Measurements from ENCODE around the gene ARHGEF16.

ARHGEF16 gene

DNA sequence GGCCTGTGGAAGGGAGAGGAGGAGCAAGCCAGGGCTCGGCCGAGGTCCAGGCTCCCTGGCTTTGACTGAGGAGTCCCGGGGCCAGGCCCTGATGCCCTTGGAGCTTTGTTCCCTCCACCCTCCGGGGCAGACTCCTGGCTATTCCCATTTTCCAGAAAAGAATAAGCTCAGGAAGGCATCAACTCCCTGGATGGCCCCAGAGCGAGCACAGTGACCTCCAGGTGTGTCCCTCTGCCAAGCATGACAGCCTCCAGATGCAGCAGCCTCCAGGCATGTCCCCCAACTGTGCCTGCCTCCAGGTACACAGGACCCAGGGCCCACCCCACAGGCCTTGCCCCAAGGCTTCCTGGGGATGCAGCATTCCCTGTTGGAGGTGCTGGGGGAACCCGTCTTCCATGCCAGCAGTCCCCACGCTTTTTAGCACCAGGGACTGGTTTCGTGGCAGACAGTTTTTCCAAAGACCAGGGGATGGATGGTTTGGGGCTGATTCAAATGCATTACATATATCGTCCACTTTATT lies 15.7 kb upstream of the ARHGEF16 start:
- ChIA-PET CTCF (interaction anchor here (2.4 kb wide), 1 partner anchor 14 kb away, joined by 10 read pairs; no protein-coding TSS in a partner anchor), POLR2A (no interaction called here)
- no peaks in the 10 kb centered on the region for H3K36me3 ChIP-seq (ENCODE audit: control insufficient read depth in 2 of 2, insufficient read depth in 1 of 2, low read length in 2 of 2)
- H3K27ac ChIP-seq (ENCODE audit: extremely low read depth, low read depth, low read length) = no peak overlapping the region
- no peak for TF ChIP-seq ZNF560 (tag by site-specific recombination; IDR thresholded peaks at IDR 0.05; ENCODE audit: borderline replicate concordance)
- TF ChIP-seq KLF9 (tag by site-specific recombination; IDR thresholded peaks at IDR 0.05; ENCODE audit: low read depth) = no peak
- no peak for TF ChIP-seq ZNF580 (tag by site-specific recombination; IDR thresholded peaks at IDR 0.05)
- TF ChIP-seq ZNF391 (tag by site-specific recombination; IDR thresholded peaks at IDR 0.05; ENCODE audit: borderline replicate concordance, low read depth) = no peak
- TF ChIP-seq IKZF3 (tag by site-specific recombination; IDR thresholded peaks at IDR 0.05) = no peak
- TF ChIP-seq, protein P1, sequence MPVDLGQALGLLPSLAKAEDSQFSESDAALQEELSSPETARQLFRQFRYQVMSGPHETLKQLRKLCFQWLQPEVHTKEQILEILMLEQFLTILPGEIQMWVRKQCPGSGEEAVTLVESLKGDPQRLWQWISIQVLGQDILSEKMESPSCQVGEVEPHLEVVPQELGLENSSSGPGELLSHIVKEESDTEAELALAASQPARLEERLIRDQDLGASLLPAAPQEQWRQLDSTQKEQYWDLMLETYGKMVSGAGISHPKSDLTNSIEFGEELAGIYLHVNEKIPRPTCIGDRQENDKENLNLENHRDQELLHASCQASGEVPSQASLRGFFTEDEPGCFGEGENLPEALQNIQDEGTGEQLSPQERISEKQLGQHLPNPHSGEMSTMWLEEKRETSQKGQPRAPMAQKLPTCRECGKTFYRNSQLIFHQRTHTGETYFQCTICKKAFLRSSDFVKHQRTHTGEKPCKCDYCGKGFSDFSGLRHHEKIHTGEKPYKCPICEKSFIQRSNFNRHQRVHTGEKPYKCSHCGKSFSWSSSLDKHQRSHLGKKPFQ (tag by site-specific recombination; IDR thresholded peaks at IDR 0.05) = no peak
- TF ChIP-seq ZFHX2 (tag by site-specific recombination; conservative IDR thresholded peaks at IDR 0.05) = no peak
- no peak for TF ChIP-seq ZBTB20 (tag by site-specific recombination; IDR thresholded peaks at IDR 0.05)
- TF ChIP-seq, protein P2, sequence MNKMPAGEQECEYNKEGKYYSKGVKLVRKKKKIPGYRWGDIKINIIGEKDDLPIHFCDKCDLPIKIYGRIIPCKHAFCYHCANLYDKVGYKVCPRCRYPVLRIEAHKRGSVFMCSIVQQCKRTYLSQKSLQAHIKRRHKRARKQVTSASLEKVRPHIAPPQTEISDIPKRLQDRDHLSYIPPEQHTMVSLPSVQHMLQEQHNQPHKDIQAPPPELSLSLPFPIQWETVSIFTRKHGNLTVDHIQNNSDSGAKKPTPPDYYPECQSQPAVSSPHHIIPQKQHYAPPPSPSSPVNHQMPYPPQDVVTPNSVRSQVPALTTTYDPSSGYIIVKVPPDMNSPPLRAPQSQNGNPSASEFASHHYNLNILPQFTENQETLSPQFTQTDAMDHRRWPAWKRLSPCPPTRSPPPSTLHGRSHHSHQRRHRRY (tag by site-specific recombination; IDR thresholded peaks at IDR 0.05) = no peak
- TF ChIP-seq ZNF747 (tag by site-specific recombination; IDR thresholded peaks at IDR 0.05) = no peak
- TF ChIP-seq GLIS2 (tag by site-specific recombination; IDR thresholded peaks at IDR 0.05) = no peak
- no peak for TF ChIP-seq ZBTB48 (tag by site-specific recombination; IDR thresholded peaks at IDR 0.05)
- no peak for TF ChIP-seq KLF17 (tag by site-specific recombination; IDR thresholded peaks at IDR 0.05)
- no peak for TF ChIP-seq OVOL3 (tag by site-specific recombination; IDR thresholded peaks at IDR 0.05)
- no peak for TF ChIP-seq EGR2 (tag by site-specific recombination; IDR thresholded peaks at IDR 0.05; ENCODE audit: low read depth)
- TF ChIP-seq PRDM4 (tag by site-specific recombination; IDR thresholded peaks at IDR 0.05) = no peak
- no peaks in the 10 kb centered on the region for H3K9me3 ChIP-seq (ENCODE audit: control insufficient read depth, insufficient read depth, low read depth, low read length)
- H3K4me3 ChIP-seq (ENCODE audit: low read depth, low read length) = no peak overlapping the region
- no peaks in the 10 kb centered on the region for H3K4me1 ChIP-seq (ENCODE audit: control insufficient read depth, insufficient read depth, low read length)

- TF ChIP-seq EGR2 (tag by site-specific recombination; IDR thresholded peaks at IDR 0.05; ENCODE audit: low read depth) (peak; percentile 20; the same call in 1 of the 2 replicates), ZFHX2 (tag by site-specific recombination; conservative IDR thresholded peaks at IDR 0.05) (0 out of 2 replicates have a peak, but pooled peaks have one; percentile 20), ZNF639 (tag by site-specific recombination; IDR thresholded peaks at IDR 0.05) (no peak), ZNF23 (tag by site-specific recombination; IDR thresholded peaks at IDR 0.05; ENCODE audit: borderline replicate concordance) (no peak), ZBTB44 (tag by site-specific recombination; IDR thresholded peaks at IDR 0.05) (no peak)
- Histone ChIP-seq H3K27ac (ENCODE audit: extremely low read depth, low read depth, low read length) (no peak overlapping the region), H3K9me3 (ENCODE audit: control insufficient read depth, insufficient read depth, low read depth, low read length) (no peaks in the 10 kb centered on the region), H3K4me1 (ENCODE audit: control insufficient read depth, insufficient read depth, low read length) (no peaks in the 10 kb centered on the region), H3K4me3 (ENCODE audit: low read depth, low read length) (no peak overlapping the region), H3K36me3 (ENCODE audit: control insufficient read depth in 2 of 2, insufficient read depth in 1 of 2, low read length in 2 of 2) (no peaks in the 10 kb centered on the region)
- ChIA-PET POLR2A (no interaction called here), CTCF (interaction anchor here (1.0 to 3.2 kb wide), 2 partner anchors 13 to 45 kb away, joined by 3 to 19 read pairs; no protein-coding TSS in a partner anchor)
These were observed 14.8 kb upstream of the ARHGEF16 start for GRCh38 chr1:3439346-3440299.
